Measurements from ENCODE around the gene ARL4C.
A peak's percentile ranks its signal among the peaks of the same experiment; 100 is the strongest.

The ARL4C gene

DNA sequence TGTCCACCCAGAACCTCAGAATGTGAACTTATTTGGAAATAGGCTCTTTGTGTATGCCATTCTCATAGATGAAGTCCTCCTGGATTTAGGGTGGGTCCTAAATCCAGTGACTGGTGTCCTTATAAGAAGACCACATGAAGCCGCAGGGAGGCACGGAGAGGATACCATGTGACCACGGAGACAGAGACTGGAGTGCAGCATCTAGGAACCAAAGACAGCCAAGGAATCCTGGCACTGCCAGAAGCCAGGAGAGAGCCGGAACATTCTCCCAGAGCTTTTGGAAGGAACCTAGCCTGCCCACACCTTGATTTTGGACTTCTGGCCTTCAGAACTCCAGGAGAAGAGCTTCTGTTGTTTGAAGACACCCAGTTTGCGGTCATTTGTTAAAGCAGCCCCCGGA is 49.7 kb downstream of the ARL4C start:
- DNase-seq (ENCODE audit: low read depth in 3 of 3): no peak

- peak in 2 of 3 donors; percentile 58 to 66 for DNase-seq (ENCODE audit: low read depth in 3 of 3)
Observed at GRCh38 chr2:234446404-234447076, 50.3 kb downstream of the ARL4C start.

GRCh38 chr2:234444893-234445292 is 52.0 kb downstream of the ARL4C start:
- DNase-seq (ENCODE audit: low read depth in 3 of 3): no peak

GRCh38 chr2:234444242-234444730 is 52.6 kb downstream of the ARL4C start:
- DNase-seq (ENCODE audit: low read depth in 3 of 3): no peak
